HG03060 (cell line): ENCODE results near the gene STK11IP.

ENCODE experiments used
- ATAC-seq: cut with Tn5 transposase; IDR thresholded peaks from one replicate; pipeline ENCODE4 v1.9.1; 2021; ENCODE audit warnings: low read depth, moderate number of reproducible peaks; ENCODE audit not compliant: unreplicated experiment

Gene STK11IP

DNA sequence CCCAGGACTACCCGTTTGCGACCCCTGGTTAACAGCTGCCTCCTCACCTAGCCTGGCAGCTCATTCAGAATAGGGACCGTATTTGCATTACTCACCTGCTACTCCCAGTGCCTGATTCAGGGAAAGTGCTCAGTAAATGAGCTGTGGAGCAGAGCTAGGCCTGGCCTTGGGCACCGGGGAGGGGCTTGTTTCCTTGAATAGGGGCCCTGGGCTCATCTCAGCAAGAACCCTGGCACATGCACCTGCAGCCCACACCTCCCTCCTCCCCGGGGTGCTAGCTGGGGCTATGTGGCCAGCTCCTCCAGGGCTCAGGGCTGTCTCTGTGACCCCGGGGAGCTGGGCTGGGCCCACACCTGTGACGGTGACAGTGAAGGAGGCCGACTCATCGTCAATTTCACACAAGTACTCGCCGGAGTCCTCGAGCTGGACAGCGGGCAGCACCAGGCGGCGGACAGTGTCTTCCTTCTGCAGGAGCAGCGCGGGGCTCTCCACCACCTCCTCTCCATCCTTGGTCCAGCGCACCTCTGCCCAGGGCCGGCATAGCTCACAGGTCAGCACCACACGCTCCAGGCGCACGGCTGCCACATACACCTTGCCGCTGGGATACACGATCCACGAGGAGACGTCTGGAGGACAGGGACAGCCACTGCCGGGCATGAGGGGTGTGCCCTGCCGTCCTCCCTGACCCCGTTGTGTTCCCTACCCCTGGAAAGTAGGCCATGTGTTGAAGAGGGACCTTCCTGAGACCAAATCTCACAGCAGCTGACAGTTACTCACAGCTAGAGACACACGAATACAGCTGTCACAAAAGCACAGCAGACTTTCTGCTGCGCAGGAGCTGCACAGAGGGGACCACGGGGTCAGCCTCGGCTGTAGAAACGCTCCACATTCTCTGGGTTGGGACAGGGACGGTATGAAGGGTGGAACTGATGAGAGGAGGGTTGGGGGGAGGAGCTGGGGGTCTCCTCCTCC is 35.3 kb upstream of the STK11IP start:
- ATAC-seq, result no peak

DNA sequence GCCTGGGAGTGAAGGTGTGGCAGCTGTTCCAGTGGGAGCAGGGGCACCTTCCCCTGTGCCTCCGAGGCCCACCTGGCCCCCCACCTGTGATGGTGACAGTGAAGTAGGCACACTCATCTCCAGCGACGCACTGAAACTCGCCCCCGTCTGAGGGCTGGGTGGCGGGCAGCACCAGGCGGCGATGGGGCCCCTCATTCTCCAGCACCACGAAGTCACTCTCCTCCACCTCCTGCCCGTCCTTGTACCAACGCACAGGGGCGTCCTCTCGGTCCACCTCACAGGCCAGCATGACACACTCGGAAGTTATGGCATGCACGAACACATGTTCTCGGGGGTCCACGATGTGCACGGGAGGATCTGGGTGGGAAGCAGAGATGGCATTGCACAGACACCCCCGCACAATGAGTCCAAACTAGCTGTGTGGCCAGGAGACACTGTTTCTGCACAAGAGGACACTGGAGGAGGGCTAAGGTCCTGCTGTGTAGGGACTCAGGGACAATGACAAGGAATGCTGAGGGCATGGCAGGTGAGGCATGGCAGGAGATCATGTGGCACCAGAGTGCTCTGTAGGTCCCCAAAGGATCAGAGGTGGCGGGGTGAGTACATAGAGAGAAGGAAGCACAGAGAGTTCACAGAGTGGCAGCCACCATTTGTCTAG is 34.3 kb upstream of the STK11IP start:
- no peak for ATAC-seq

DNA sequence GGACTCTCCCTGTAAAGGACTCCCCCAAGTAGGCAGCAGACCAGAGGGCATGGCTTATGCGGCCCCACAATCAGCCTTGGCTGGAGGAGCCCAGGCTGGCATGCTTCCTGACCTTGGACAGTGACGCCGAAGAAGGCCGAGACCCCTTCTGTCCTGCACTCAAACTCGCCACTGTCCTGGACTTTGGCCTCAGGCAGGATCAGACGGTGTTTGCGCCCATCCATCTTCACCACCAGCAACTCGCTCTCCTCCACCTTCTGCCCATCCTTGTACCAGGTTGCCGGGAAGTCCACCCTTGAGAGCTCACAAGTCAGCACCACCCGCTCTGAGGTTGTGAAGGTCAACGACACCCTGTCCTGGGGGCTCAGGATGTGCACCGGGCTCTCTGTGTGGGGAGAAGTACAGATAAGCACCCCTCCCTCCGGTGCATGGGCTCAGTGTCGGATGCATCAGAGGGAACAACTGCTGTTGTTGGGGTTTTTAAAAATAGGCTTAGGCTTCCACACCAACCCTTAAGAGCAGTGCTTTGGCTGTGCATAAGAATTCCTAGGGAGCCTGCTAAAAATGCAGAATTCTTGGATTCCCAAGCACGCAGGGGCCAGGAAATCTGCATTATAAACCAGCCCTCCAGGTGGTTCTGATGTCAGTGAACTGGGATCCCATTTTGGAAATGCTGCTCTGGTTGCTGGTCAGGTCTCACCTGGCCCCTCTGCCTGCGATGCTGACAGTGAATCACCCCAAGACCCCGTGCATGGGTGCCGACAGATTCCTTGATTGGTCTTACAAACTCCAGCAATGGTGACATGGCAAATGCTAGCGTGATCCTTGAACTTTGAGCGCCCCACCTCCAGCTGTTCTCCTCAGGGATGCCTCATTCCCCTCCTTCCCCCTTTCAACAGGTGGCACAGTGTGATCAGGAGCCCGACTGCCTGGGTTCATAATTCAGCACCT is 32.3 kb upstream of the STK11IP start:
- no peak for ATAC-seq

DNA sequence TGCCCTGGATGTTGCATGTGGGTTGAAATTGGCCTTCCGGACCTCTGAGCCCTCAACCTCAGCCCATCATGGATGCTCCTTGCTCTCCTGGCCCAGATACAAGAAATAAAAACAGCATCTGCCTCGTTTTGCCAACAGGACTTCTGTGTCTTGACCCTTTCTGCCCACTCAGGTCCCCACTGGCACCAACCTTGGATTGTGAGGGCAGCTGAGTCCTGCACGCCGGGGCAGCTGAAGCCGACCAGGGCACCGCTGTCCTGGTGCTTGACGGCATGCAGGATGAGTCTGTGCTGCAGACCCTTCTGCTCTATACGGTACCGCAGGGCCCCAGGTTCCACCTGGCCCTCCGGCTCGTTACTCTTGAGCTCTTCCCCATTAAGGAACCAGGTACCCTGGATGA is 31.0 kb upstream of the STK11IP start:
- no peak for ATAC-seq

DNA sequence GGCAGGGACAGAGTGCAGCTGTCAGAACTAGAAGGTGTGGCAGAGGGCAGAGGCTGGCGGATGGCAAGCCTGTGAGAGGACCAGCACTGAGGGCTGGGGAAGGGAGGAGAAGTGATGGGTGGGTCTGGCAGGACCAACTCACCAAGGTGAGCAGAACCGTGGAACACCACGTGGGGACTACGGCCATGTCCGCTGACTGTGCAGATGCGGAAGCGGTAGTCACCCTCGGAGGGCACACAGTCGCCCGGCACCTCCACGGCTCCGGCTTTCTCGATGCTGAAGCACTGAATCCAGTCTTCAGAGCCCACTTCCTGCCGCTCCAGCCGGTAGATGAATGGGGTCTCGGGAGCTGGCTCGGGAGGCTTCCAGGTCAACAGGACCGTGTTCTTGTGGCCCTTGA is 30.5 kb upstream of the STK11IP start:
- ATAC-seq, result no peak

DNA sequence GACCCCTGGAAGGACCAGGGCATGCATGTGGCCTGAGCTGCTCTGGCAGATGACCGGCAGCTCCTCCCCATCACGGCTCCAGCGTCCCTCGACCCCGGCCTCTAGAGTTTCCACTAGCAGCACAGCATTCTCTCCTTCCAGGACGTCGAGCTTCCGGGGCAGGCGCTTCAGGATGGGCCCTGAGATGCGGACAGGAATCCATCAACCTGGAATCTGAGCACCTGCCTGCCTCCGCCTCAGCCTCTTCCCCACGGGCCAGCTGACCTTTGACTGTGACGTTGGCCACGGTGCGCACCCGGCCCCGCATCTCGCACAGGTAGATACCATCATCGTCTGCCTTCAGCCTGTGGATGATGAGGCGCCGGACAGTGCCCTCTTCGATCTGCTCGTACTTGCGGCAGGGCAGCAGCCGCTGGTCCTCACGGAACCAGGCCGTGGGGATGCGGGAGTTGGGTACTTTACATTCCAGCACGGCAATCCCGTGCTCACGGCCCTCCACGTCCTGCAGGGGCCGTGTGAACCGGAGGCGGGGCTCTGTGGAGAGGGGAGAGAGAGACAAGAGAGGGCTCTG is 29.8 kb upstream of the STK11IP start:
- ATAC-seq, result no peak

DNA sequence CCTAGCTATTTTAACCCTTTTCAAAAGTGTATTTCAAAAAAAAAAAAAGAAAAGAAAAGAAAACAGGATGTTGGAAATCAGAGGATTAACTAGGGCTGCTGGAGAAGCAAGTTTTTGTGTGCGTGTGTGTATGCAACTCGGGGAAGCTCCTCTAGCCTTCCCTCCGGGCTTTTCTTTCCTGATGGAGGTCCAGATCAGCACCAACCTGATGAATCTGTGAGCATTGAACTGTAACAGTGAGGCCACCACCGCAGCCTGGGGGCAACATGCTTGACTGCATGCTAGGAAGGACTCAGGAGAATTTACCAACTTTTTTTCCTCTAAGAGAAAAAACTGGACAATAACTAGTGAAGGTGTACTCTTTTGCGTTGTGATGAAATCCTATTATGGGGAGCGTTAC is 28.6 kb upstream of the STK11IP start:
- ATAC-seq, result no peak

DNA sequence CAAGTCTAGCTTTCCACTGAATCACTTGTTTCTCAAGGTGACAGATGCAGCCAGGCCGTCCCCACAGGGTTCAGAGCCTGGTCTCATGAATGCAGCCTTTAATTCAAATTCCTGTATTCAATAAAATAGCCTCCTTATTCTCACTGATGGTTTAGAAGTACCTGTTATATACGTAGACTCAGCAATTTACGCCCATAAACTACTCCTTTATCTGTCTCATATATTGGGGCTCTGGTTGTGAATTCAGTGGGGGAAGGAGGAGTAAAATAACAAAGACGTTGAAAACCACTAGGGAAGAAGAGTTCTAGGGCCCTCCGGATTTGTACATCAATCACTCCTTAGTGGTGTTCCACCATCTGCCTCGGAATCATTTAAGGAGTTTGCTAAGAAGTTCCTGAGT is 28.0 kb upstream of the STK11IP start:
- no peak for ATAC-seq

DNA sequence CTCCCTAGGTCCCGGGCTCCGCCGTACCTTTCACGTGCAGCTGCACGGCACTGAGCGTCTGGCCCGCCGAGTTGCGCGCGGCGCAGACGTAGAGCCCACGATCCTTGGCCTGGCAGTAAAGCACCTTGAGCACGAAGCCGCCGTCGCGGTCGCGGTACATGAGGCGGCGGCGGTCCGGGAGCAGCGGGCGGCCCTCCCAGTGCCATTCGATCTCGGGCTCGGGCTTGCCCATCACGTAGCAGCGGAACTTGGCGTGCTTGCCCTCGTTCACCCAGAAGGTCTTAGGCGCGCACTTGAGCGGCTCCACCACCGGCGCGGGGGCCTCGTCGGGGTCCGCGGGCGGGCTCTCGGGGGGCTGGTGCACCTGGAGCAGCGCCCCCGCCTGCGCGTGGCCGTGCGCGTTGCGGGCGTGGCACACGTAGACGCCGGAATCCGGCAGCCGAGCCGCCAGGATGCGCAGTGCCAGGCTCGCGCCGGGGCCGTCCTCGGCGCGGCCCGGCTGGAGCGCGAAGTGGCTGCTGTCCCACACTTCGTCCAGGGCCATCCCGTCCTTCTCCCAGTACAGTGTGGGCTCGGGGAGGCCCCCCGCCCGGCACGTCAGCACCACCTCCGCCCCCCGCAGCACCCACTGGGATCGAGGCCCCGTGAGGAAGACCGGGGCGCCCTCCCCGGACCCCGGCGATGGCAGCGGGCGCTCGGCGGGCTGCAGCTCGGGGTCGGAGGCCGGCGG is 27.3 kb upstream of the STK11IP start:
- no peak for ATAC-seq

DNA sequence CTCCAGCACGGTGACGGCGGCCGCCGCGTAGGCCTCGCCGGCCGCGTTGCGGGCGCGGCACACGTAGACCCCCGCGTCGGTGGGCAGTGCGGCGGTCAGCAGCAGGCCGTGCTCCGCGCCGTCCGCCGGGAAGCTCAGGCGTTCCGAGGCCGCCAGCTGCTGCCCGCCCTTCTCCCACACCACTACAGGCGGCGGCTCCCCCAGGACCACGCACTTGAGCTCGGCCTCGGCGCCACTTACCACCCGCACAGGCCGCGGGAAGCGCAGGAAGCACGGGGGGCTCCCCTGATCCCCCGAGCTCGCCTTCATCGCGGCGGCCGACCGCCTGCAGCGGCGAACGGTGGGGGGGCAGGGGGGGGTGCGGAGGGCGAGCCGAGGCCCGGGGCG is 26.7 kb upstream of the STK11IP start:
- no peak for ATAC-seq

DNA sequence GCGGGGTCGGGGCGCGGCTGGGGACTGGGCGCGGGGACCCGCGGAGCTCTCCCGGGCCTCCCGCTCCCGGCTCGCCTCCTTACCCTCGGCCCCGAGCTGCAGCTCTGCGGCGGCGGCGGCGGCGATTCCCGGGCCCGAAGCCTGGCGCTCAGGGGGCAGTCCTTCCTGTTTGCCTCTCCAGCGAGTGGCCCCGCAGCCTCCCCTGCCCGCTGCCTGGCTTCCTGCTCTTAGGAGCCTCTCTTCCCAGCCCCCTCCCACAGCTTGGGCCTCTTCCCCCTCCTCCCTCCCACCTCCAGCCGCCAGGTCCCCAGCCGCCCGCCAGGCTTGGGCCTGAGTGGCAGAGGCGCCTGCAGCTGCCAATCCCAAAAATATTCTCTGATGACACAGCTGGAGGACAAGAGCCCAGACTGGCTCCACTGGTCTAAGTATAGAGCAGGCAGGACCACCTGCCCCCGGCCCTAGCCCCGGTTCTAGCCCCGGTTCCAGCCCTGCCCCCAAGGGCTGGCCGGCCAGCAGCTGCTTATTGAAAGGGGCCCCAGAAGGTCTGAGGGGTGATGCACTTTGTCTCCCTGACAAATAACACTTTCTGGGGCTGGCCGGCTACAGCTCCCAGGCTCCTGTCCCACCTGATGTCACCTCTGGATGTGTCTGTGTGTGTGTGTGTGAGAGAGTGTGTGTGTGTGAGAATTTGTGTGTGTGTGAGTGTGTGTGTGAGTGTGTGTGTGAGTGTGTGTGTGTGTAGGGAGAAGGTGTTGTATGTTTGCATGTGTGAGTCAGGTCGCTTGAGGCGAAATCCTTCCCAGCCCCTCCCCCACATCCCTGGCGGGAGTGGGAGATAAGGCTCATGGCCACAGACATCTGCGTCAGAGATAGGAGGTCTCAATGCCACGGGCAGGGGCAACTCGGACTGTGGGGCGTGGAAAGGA is 26.1 kb upstream of the STK11IP start, which contains the start of gene OBSL1:
TSS of gene OBSL1 (minus strand) at position 229 of the 926 bp plus-strand sequence. CDS start 307 bp downstream, outside the sequence.
- no peak for ATAC-seq

DNA sequence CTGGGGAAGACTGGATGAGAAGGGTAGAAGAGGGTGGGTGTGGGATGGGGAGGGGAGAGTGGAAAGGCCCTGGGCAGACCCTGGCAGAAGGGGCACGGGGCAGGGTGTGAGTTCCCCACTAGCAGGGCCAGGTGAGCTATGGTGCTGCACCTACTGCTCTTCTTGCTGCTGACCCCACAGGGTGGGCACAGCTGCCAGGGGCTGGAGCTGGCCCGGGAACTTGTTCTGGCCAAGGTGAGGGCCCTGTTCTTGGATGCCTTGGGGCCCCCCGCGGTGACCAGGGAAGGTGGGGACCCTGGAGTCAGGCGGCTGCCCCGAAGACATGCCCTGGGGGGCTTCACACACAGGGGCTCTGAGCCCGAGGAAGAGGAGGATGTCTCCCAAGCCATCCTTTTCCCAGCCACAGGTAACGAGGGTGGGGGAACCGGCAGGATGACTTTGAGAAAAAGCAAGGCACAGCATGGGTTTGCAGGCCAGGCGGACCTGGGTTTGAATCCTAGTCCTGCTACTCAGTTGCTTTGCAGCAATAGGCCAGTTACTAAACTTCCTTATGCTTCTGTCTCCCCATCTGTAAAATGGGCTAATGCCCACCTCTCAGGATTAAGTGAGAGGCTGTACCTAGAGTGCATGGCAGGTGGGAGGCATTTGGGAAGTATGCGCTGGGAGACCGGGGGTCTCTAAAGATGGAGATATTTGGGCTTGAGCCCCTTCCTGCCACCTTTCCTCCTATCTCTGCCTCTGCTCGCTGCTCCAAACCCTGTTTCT is 25.2 kb upstream of the STK11IP start, which contains the start of gene INHA:
TSS of gene INHA (plus strand) at position 74 of the 765 bp plus-strand sequence. CDS start at position 139, 65 bp downstream.
- ATAC-seq, result no peak

DNA sequence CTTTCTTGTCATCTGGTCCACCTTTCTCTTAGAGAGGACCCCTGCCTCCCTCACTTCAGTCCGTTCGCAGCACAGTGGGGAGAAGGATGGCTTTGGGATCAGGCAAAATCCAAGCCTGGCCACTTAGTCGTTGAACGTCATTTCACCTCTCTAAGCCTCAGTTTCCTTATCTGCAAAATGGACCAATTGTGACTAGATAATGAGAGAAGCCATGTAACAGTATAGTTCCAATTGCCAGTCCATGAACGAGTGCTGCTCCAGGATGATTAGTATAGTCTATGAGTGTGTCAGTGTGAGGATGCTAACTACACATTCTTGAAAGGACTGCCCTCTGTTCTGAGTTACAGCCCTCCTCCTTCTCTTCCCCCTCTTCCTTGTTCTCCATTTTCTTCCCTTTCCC is 24.5 kb upstream of the STK11IP start:
- no peak for ATAC-seq

DNA sequence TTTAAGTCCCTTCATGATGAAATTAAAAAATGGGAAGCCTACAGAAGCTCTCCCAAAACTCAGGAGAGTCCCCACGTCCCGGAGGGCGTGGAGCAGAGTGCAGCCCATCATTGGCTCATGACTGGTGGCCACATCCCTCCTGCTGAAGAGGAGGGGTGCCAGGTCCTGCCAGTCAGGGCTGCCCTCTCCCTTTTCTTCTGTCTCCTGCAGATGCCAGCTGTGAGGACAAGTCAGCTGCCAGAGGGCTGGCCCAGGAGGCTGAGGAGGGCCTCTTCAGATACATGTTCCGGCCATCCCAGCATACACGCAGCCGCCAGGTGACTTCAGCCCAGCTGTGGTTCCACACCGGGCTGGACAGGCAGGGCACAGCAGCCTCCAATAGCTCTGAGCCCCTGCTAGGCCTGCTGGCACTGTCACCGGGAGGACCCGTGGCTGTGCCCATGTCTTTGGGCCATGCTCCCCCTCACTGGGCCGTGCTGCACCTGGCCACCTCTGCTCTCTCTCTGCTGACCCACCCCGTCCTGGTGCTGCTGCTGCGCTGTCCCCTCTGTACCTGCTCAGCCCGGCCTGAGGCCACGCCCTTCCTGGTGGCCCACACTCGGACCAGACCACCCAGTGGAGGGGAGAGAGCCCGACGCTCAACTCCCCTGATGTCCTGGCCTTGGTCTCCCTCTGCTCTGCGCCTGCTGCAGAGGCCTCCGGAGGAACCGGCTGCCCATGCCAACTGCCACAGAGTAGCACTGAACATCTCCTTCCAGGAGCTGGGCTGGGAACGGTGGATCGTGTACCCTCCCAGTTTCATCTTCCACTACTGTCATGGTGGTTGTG is 23.0 kb upstream of the STK11IP start:
- ATAC-seq, result no peak

DNA sequence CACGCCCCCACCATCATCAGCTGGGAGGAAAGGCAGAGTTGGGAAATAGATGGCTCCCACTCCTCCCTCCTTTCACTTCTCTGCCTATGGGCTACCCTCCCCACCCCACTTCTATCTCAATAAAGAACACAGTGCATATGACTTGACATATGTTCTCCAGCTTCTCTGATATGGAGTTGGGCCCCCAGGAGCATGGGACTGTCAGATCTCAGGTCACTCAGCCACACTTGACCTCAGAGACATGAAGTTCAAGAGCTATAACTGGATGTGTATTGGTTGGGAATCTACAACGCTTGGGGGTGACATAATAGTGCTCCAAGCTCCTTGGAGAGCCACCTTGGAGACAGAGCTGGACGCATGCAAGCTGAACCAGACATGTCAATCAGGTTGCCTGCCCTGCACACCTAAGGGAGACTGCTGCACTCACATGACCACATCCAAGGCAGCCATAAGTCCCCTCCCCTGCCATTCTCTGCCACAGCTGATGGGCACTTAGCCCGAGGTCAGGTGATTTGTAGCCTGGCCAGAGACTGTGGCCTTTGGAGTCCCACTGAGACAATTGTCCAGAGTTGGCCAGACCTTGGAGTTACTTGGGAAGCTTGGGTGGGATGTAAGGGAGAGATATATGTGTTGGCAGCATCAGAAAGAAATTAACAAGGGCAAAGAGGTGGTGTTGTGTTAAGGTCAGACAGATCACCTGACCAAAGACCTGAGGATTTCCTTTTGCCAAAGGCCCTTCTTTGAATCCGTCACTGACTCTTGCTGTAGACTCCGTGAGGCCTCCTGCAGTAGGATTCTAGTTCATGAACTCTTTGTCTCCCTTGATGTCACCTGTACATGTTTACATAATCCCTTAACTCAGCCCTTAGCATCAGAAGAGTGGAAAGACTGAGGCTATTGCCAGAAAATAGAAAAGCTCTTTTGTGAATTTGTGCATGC is 21.8 kb upstream of the STK11IP start:
- ATAC-seq, result no peak
